PC-3 (cell line): ENCODE results near the gene EIF2AK3. TPM values are rescaled to one million over a fixed set of nuclear protein-coding genes. Genes with fewer than 3 reads are reported as not detected.

Experiments
- ATAC-seq: fragments of 200-7000 bp; cut with Tn5 transposase; 2 replicates; pipeline ENCODE4 v1.9.1; 2020; ENCODE audit warnings: mild to moderate bottlenecking, moderate library complexity
- BruUV-seq: library from RNA; stranded (reverse); fragments of 400-500 nt; replicated peaks from 2 replicates; lab custom pipeline; 2021; lab: Mats Ljungman, UMichigan
- CTCF ChIA-PET: fragments of 300-600 bp; sonication (Branson Sonifier 250); formaldehyde crosslinking; loops from one replicate; lab custom pipeline; 2022; ENCODE audit warnings: antibody characterized with exemption; lab: Charles Lee
- POLR2A ChIA-PET: fragments of 300-600 bp; sonication (Branson Sonifier 250); formaldehyde crosslinking; loops from one replicate; lab custom pipeline; 2022; ENCODE audit warnings: antibody characterized with exemption; ENCODE audit not compliant: unreplicated experiment; lab: Charles Lee
- DNase-seq: peaks from one replicate; pipeline ENCODE4 v3.0.0-alpha.2; 2015
- H2AFZ ChIP-seq: fragments of 300-600 bp; sonication (generic); 2 replicates; pipeline ENCODE4 v1.6.0; 2016; ENCODE audit warnings: antibody characterized with exemption, low read length
- H3F3A ChIP-seq: fragments of 300-600 bp; sonication (generic); one replicate; pipeline ENCODE4 v1.6.0; 2017; ENCODE audit warnings: antibody characterized with exemption, low read length, control low read depth, mild to moderate bottlenecking; ENCODE audit not compliant: unreplicated experiment
- H3K27ac ChIP-seq: fragments of 300-600 bp; sonication (generic); 2 replicates; pipeline ENCODE4 v1.5.1; 2016; ENCODE audit warnings: mild to moderate bottlenecking, low read length
- H3K27me3 ChIP-seq: fragments of 300-600 bp; sonication (generic); 2 replicates; pipeline ENCODE4 v1.6.1; 2016; ENCODE audit warnings: low read length, mixed read lengths
- H3K36me3 ChIP-seq: fragments of 300-600 bp; sonication (generic); 2 replicates; pipeline ENCODE4 v1.6.1; 2016; ENCODE audit warnings: low read depth, mixed run types, low read length, mixed read lengths
- H3K4me1 ChIP-seq: fragments of 300-600 bp; sonication (generic); 2 replicates; pipeline ENCODE4 v1.5.1; 2016; ENCODE audit warnings: low read length; ENCODE audit not compliant: insufficient read depth
- H3K4me2 ChIP-seq: fragments of 300-600 bp; sonication (generic); 2 replicates; pipeline ENCODE4 v1.6.0; 2016; ENCODE audit warnings: low read length
- H3K4me3 ChIP-seq: fragments of 300-600 bp; sonication (generic); 2 replicates; pipeline ENCODE4 v1.5.1; 2016; ENCODE audit warnings: mild to moderate bottlenecking, low read length, mixed read lengths
- H3K79me2 ChIP-seq: fragments of 300-600 bp; sonication (generic); 2 replicates; pipeline ENCODE4 v1.6.1; 2017; ENCODE audit warnings: low read length, mixed read lengths
- H3K9ac ChIP-seq: fragments of 300-600 bp; sonication (generic); 2 replicates; pipeline ENCODE4 v1.6.0; 2016; ENCODE audit warnings: mild to moderate bottlenecking, low read length
- H3K9me2 ChIP-seq: fragments of 300-600 bp; sonication (generic); replicated peaks from 2 replicates; pipeline ENCODE4 v1.6.1; 2016; ENCODE audit warnings: mixed run types, low read length, mixed read lengths
- H3K9me3 ChIP-seq: fragments of 300-600 bp; sonication (generic); 2 replicates; pipeline ENCODE4 v1.6.1; 2016; ENCODE audit warnings: low read length, mixed read lengths
- H4K20me1 ChIP-seq: fragments of 300-600 bp; sonication (generic); 2 replicates; pipeline ENCODE4 v1.6.1; 2016; ENCODE audit warnings: low read length, mixed read lengths
- CTCF ChIP-seq: fragments of 300-600 bp; sonication (generic); conservative IDR thresholded peaks from 2 replicates; pipeline ENCODE4 v1.5.1; 2017; ENCODE audit warnings: antibody characterized with exemption, low read depth, mild to moderate bottlenecking, low read length
- EZH2 ChIP-seq: fragments of 300-600 bp; sonication (generic); IDR thresholded peaks from one replicate; pipeline ENCODE4 v1.6.1; 2017; ENCODE audit warnings: antibody characterized with exemption, mild to moderate bottlenecking, low read length; ENCODE audit not compliant: unreplicated experiment
- EZH2phosphoT487 ChIP-seq: fragments of 300-600 bp; sonication (generic); IDR thresholded peaks from 2 replicates; pipeline ENCODE4 v1.6.1; 2018; ENCODE audit warnings: mild to moderate bottlenecking, antibody characterized with exemption, low read length, borderline replicate concordance
- intact Hi-C: fragments of 100-400 bp; cut with micrococcal nuclease; formaldehyde crosslinking; loops from 2 replicates; pipeline ENCODE4 v1.9.0; 2023
- total RNA-seq: library from RNA; depleted of rRNA; stranded (reverse); fragments of >200 nt; gene quantifications from 2 replicates; pipeline ENCODE4 v1.2.3, GENCODE V29; 2014

The EIF2AK3 gene
- total RNA-seq, 1 experiment from 2014 or later: 10.7 TPM

- BruUV-seq: no TSS peak
- no peak overlapping the region for H3K9ac ChIP-seq
- ATAC-seq: no peak
- no peaks in the 10 kb centered on the region for H3K36me3 ChIP-seq
- H3K27ac ChIP-seq: no peak overlapping the region
- POLR2A ChIA-PET: no interaction called here
- no peaks in the 10 kb centered on the region for H3K79me2 ChIP-seq
- CTCF ChIA-PET: no interaction called here
- no peaks in the 10 kb centered on the region for H3K9me3 ChIP-seq
- no peaks in the 10 kb centered on the region for H3K27me3 ChIP-seq
- no peaks in the 10 kb centered on the region for H3K9me2 ChIP-seq
- no peak overlapping the region for H2AFZ ChIP-seq
- H3K4me1 ChIP-seq: peaks cover 41% of the 10 kb centered on the region
- TF ChIP-seq EZH2 (no peak), EZH2phosphoT487 (no peak), CTCF (no peak)
- H3F3A ChIP-seq: no peaks in the 10 kb centered on the region
- no peaks in the 10 kb centered on the region for H4K20me1 ChIP-seq
- no peak overlapping the region for H3K4me3 ChIP-seq
- intact Hi-C loops: no loop called here
- H3K4me2 ChIP-seq: no peak overlapping the region
- no peak for DNase-seq
These were observed 33.4 kb upstream of the EIF2AK3 start for GRCh38 chr2:88660622-88661021.

- Histone ChIP-seq H3K36me3 (no peaks in the 10 kb centered on the region), H3F3A (no peaks in the 10 kb centered on the region), H3K4me3 (peak overlapping the region; percentile 12; the same call in 1 of the 2 replicates), H3K4me2 (peak overlapping the region; percentile 51), H3K9me3 (no peaks in the 10 kb centered on the region), H2AFZ (peak overlapping the region; percentile 2; the same call in 1 of the 2 replicates), H3K27me3 (no peaks in the 10 kb centered on the region), H4K20me1 (no peaks in the 10 kb centered on the region), H3K79me2 (no peaks in the 10 kb centered on the region), H3K27ac (peak overlapping the region; percentile 55), H3K9me2 (no peaks in the 10 kb centered on the region), H3K4me1 (peaks cover 41% of the 10 kb centered on the region), H3K9ac (no peak overlapping the region; the same call in 1 of the 2 replicates)
- BruUV-seq: no TSS peak
- DNase-seq: peak; percentile 86
- peak; percentile 86 for ATAC-seq
- TF ChIP-seq EZH2 (no peak), EZH2phosphoT487 (no peak), CTCF (no peak)
- POLR2A ChIA-PET: interaction anchor here (0.7 kb wide), 1 partner anchor 31 kb away, joined by 4 read pairs; no protein-coding TSS in a partner anchor
- intact Hi-C loops: loop anchor here (1.0 kb wide), 2 partner anchors 21 to 32 kb away; partner anchors contain the start of gene EIF2AK3
- CTCF ChIA-PET: interaction anchor here (1.6 kb wide), 1 partner anchor 10 kb away, joined by 9 read pairs; no protein-coding TSS in a partner anchor
These were observed 32.3 kb upstream of the EIF2AK3 start for GRCh38 chr2:88659538-88659915.
